A549 (cell line): ENCODE data around the gene ATP11A. TPM values are rescaled to one million over a fixed set of nuclear protein-coding genes. Genes with fewer than 3 reads are reported as not detected.

Source experiments
- ATAC-seq, 2 experiments: fragments of 200-7000 bp in 1 of 2; fragments of >200 bp in 1 of 2; cut with Nextera tagmentation in 1 of 2; cut with Tn5 transposase in 1 of 2; 3 replicates each; pipeline versions ENCODE4 v1.8.0 to v1.9.1; 2018 to 2020; ENCODE audit warnings: mild to moderate bottlenecking in 1 of 2, moderate library complexity in 1 of 2
- CTCF ChIA-PET: fragments of 300-600 bp; sonication (Branson Sonifier 250); formaldehyde crosslinking; extraction: SDS; loops from one replicate; lab custom pipeline; 2021; ENCODE audit warnings: antibody characterized with exemption, inconsistent platforms; lab: Yijun Ruan, JAX
- POLR2A ChIA-PET: fragments of 350-600 bp; formaldehyde crosslinking; extraction: SDS; loops from one replicate; lab custom pipeline; 2021; ENCODE audit warnings: antibody characterized with exemption, inconsistent platforms; lab: Yijun Ruan, JAX
- DNase-seq, 2 experiments: peaks; one replicate each; pipeline versions ENCODE4 v3.0.0 to v3.0.0-alpha.2; 2011 to 2016; ENCODE audit warnings: low read depth in 1 of 2, low spot score in 1 of 2
- FAIRE-seq: peaks from 2 replicates; lab custom pipeline; 2011; peaks lifted over from hg19 to GRCh38; lab: Jason Lieb, UNC
- H3K27ac ChIP-seq, 2 experiments: fragments of >200 bp; sonication (Bioruptor Twin); formaldehyde crosslinking; 3 replicates each; pipeline ENCODE4 v1.5.1; 2016 to 2017
- H3K4me1 ChIP-seq: fragments of >200 bp; sonication (Bioruptor Twin); formaldehyde crosslinking; 3 replicates; pipeline ENCODE4 v1.6.1; 2016
- H3K4me2 ChIP-seq: fragments of >200 bp; sonication (Bioruptor Twin); formaldehyde crosslinking; 3 replicates; pipeline ENCODE4 v1.6.1; 2016
- H3K4me3 ChIP-seq: fragments of >200 bp; sonication (Bioruptor Twin); formaldehyde crosslinking; 3 replicates; pipeline ENCODE4 v1.5.1; 2016
- H3K9me3 ChIP-seq: fragments of >200 bp; sonication (Bioruptor Twin); formaldehyde crosslinking; 3 replicates; pipeline ENCODE4 v1.6.1; 2016
- BHLHE40 ChIP-seq: IDR thresholded peaks from 2 replicates; pipeline ENCODE4 v1.6.1; 2012; ENCODE audit warnings: low read depth, low read length, inconsistent platforms
- CEBPB ChIP-seq, 2 experiments: fragments of >200 bp in 1 of 2; sonication (Bioruptor Twin) in 1 of 2; formaldehyde crosslinking in 1 of 2; IDR thresholded peaks; 2 replicates each; pipeline ENCODE4 v1.6.1; 2012 to 2016
- EHF ChIP-seq: fragments of 250-450 bp; sonication (Bioruptor Pico); IDR thresholded peaks from 2 replicates; pipeline ENCODE4 v1.5.0; 2020; ENCODE audit warnings: mild to moderate bottlenecking
- FOSB ChIP-seq: fragments of 250-450 bp; sonication (Bioruptor Pico); IDR thresholded peaks from 2 replicates; pipeline ENCODE4 v1.5.0; 2020; ENCODE audit warnings: mild to moderate bottlenecking, moderate library complexity
- HDAC2 ChIP-seq: fragments of 200-600 bp; sonication (generic); IDR thresholded peaks from 2 replicates; pipeline ENCODE4 v1.6.1; 2016
- JUN ChIP-seq, 2 experiments: fragments of >200 bp; sonication (Bioruptor Twin); formaldehyde crosslinking; IDR thresholded peaks; 2 replicates in 1 of 2; 3 replicates in 1 of 2; pipeline ENCODE4 v1.6.1; 2016 to 2017
- KDM1A ChIP-seq: fragments of 200-600 bp; sonication (generic); IDR thresholded peaks from 2 replicates; pipeline ENCODE4 v1.6.1; 2016; ENCODE audit warnings: low read depth, mild to moderate bottlenecking
- KDM5A ChIP-seq: fragments of 200-600 bp; sonication (generic); IDR thresholded peaks from 2 replicates; pipeline ENCODE4 v1.6.1; 2016; ENCODE audit warnings: antibody characterized with exemption, mild to moderate bottlenecking
- MAFK ChIP-seq: fragments of 450-650 bp; IDR thresholded peaks from 2 replicates; pipeline ENCODE4 v1.6.1; 2014; ENCODE audit not compliant: partially characterized antibody
- NPAS2 ChIP-seq: fragments of 250-450 bp; sonication (Bioruptor Pico); IDR thresholded peaks from 2 replicates; pipeline ENCODE4 v1.8.0; 2022; ENCODE audit warnings: mild to moderate bottlenecking, moderate library complexity, borderline replicate concordance
- POLR2A ChIP-seq: IDR thresholded peaks from 2 replicates; pipeline ENCODE4 v1.6.1; 2012; ENCODE audit warnings: mild to moderate bottlenecking, low read length
- RNF2 ChIP-seq: fragments of 200-600 bp; sonication (generic); IDR thresholded peaks from 2 replicates; pipeline ENCODE4 v1.6.1; 2016; ENCODE audit warnings: low read depth, mild to moderate bottlenecking, antibody characterized with exemption, moderate library complexity, borderline replicate concordance
- SMC3 ChIP-seq: fragments of >200 bp; sonication (Bioruptor Twin); formaldehyde crosslinking; IDR thresholded peaks from 3 replicates; pipeline ENCODE4 v1.6.1; 2018; ENCODE audit warnings: inconsistent platforms
- ZC3H11A ChIP-seq: fragments of 450-650 bp; IDR thresholded peaks from 2 replicates; pipeline ENCODE4 v1.6.1; 2014; ENCODE audit warnings: antibody characterized with exemption, mild to moderate bottlenecking
- WGBS: methylation state at CpG from one replicate; pipeline ENCODE4 v1.1.6; 2017; ENCODE audit errors: missing lambda C conversion rate; 5-methylcytosine and 5-hydroxymethylcytosine counted together
- polyA plus RNA-seq, 4 experiments: library from polyadenylated mRNA; depleted of rRNA in 3 of 4; stranded (reverse); fragments of >200 nt; fragmentation: RNase III in 1 of 4; extraction: RNeasy Plus Mini Kit Qiagen cat#74134 plus additional on column Dnase treatment in 1 of 4; gene quantifications; 2 replicates in 3 of 4; 3 replicates in 1 of 4; pipeline ENCODE4 v1.2.3, GENCODE V29; 2011 to 2017
- TF ChIP-seq, protein P1 (sequence below): IDR thresholded peaks from 2 replicates; pipeline ENCODE4 v1.6.1; 2012
- TF ChIP-seq, protein P2 (sequence below): fragments of 250-450 bp; sonication (Bioruptor Pico); IDR thresholded peaks from 2 replicates; pipeline ENCODE4 v1.5.0; 2021; ENCODE audit warnings: mild to moderate bottlenecking, moderate library complexity, borderline replicate concordance
- TF ChIP-seq, protein P3 (sequence below): IDR thresholded peaks from 2 replicates; pipeline ENCODE4 v1.6.1; 2012; ENCODE audit warnings: low read depth, borderline replicate concordance

ATP11A gene
- polyA plus RNA-seq, 2 of the 4 experiments (the other 2 are of a cell fraction): 4.1 to 8.0 TPM

DNA sequence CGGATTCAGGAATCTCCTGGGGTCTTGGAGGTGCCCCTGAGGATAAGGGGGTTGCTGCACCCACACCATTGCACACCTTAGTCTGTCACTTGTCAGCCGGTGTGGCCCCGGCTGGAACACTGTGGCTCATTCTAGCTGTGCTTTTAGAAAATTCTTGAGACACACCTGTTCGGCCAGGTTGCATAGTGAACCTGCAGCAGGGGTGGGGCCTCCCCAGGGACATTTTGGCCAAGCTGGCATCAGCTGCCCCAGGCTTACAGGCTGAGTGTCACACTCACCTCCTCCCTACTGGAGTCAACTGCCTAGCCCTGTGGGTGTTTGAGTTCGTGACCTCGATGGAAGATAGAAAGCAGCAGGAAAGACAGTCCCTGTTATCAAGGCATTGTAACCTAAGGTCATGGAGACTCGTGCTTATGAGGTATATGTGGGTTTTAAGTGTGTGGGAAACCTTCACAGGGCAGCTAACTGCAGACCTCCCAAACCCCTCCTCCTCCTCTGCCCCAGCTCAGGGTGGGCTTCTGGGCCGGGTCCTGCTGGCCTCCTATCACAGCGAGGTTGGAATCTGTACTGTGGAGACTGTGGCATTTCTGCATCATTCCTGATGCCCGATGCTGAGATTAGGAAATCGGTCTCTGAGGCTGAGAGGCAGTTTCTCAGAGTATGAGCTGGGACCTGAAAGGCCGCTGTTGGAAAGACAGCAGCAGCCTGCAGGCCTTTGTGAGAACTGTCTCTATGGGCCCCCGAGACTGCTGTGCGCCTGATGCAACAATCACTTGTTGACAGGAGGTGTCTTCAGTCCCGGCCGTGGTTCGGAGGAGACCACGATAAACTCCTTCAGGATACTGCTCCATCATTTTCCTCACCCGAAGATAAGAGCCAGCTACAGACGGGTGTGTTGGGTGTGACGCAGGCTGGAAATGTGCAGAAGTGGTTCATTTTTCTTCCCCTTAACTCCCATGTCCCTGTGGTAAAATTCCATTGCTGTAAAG lies 72.2 kb downstream of the ATP11A start:
- ATAC-seq (no peak), DNase-seq (no peak), FAIRE-seq (no peak)
- WGBS: 89% methylated on average over 13 of the region's 21 CpGs
- no peak overlapping the region for H3K27ac ChIP-seq
- H3K4me1 ChIP-seq: no peaks in the 10 kb centered on the region
- ChIA-PET CTCF (interaction anchor here (0.7 kb wide), 1 partner anchor 11 kb away, joined by 3 read pairs; no protein-coding TSS in a partner anchor), POLR2A (no interaction called here)
- no peak for TF ChIP-seq NPAS2 (CRISPR knock-in tag)
- no peak for TF ChIP-seq EHF (CRISPR knock-in tag)
- TF ChIP-seq KDM5A: no peak
- TF ChIP-seq BHLHE40: no peak
- no peak for TF ChIP-seq JUN (IDR thresholded peaks at IDR 0.05)
- TF ChIP-seq FOSB (CRISPR knock-in tag): no peak
- TF ChIP-seq RNF2: no peak
- TF ChIP-seq KDM1A: no peak
- TF ChIP-seq, protein P1, sequence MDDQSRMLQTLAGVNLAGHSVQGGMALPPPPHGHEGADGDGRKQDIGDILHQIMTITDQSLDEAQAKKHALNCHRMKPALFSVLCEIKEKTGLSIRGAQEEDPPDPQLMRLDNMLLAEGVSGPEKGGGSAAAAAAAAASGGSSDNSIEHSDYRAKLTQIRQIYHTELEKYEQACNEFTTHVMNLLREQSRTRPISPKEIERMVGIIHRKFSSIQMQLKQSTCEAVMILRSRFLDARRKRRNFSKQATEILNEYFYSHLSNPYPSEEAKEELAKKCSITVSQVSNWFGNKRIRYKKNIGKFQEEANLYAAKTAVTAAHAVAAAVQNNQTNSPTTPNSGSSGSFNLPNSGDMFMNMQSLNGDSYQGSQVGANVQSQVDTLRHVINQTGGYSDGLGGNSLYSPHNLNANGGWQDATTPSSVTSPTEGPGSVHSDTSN: no peak
- no peak for TF ChIP-seq HDAC2
- TF ChIP-seq MAFK: no peak
- TF ChIP-seq, protein P2, sequence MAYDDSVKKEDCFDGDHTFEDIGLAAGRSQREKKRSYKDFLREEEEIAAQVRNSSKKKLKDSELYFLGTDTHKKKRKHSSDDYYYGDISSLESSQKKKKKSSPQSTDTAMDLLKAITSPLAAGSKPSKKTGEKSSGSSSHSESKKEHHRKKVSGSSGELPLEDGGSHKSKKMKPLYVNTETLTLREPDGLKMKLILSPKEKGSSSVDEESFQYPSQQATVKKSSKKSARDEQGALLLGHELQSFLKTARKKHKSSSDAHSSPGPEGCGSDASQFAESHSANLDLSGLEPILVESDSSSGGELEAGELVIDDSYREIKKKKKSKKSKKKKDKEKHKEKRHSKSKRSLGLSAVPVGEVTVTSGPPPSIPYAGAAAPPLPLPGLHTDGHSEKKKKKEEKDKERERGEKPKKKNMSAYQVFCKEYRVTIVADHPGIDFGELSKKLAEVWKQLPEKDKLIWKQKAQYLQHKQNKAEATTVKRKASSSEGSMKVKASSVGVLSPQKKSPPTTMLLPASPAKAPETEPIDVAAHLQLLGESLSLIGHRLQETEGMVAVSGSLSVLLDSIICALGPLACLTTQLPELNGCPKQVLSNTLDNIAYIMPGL (CRISPR knock-in tag): no peak
- no peak for TF ChIP-seq ZC3H11A
- TF ChIP-seq, protein P3, sequence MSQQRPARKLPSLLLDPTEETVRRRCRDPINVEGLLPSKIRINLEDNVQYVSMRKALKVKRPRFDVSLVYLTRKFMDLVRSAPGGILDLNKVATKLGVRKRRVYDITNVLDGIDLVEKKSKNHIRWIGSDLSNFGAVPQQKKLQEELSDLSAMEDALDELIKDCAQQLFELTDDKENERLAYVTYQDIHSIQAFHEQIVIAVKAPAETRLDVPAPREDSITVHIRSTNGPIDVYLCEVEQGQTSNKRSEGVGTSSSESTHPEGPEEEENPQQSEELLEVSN: no peak
- no peak for TF ChIP-seq POLR2A
- TF ChIP-seq SMC3: no peak
- H3K4me3 ChIP-seq: no peak overlapping the region
- no peak overlapping the region for H3K4me2 ChIP-seq
- H3K9me3 ChIP-seq: no peaks in the 10 kb centered on the region

DNA sequence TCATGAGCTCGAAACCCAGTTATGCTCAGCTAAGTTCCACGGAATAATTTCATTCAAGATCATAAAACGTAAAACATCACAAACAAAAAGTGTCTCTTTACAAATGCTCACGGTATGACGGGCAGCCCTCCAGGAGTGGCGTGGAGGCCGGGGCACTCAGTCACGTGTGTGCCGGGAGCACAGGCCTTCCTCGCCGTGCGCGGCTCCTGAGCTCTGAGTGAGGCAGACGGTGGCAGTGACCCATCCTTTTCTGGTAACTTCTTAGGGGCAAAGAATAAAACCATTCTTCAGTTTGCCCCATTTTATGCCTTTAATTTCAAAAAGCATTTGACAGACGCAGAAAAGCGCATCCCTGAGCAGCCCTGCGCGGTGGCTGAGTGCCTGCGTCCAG lies 72.8 kb downstream of the ATP11A start:
- Histone ChIP-seq H3K4me2 (no peak overlapping the region), H3K4me1 (no peaks in the 10 kb centered on the region), H3K27ac (no peak overlapping the region), H3K4me3 (no peak overlapping the region), H3K9me3 (no peaks in the 10 kb centered on the region)
- CTCF ChIA-PET: no interaction called here
- POLR2A ChIA-PET: no interaction called here
- TF ChIP-seq EHF (CRISPR knock-in tag): no peak
- FAIRE-seq (no peak), DNase-seq (no peak), ATAC-seq (no peak)
- 83% methylated on average over 19 of the region's 19 CpGs for WGBS

DNA sequence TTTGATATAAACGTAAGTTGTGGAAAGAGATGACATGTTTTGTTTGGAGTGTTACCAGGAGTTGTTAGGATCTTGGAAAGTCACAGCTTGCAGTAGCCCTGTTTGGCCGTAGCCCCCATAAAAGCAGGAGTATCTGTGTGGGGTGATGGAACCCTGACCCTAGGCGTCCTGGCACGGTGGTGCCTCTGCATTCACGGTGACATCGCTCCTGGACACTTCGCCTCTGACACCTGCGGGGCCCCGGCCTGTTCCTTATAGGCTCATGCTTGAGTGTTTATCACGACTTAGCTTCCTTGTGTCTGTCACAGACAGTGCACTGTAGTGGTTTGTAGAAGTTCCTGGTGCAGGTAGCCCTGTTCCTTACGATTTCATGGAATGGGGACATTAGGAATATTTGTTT lies 74.2 kb downstream of the ATP11A start:
- Histone ChIP-seq H3K4me2 (no peak overlapping the region), H3K4me3 (no peak overlapping the region), H3K27ac (no peak overlapping the region), H3K4me1 (no peaks in the 10 kb centered on the region), H3K9me3 (no peaks in the 10 kb centered on the region)
- CTCF ChIA-PET: interaction anchor here (1.0 kb wide), 1 partner anchor 13 kb away, joined by 3 read pairs; no protein-coding TSS in a partner anchor
- TF ChIP-seq FOSB (CRISPR knock-in tag) (no peak), CEBPB (IDR thresholded peaks at IDR 0.05) (no peak)
- WGBS: 80% methylated on average over 11 of the region's 11 CpGs
- FAIRE-seq: no peak
- no peak for ATAC-seq
- DNase-seq: no peak
- POLR2A ChIA-PET: no interaction called here
